GM13976 (cell line): ENCODE results near the gene ZEB2.

Experiments used
- DNase-seq: peaks from one replicate; pipeline ENCODE4 v3.0.0; 2012; ENCODE audit warnings: low spot score
- CTCF ChIP-seq: IDR thresholded peaks from 2 replicates; pipeline ENCODE4 v1.5.1; 2012; ENCODE audit warnings: borderline replicate concordance, mild to moderate bottlenecking; ENCODE audit not compliant: insufficient read depth; ENCODE audit errors: extremely low read depth, missing control alignments, control extremely low read depth
- in situ Hi-C: fragments of 300-500 bp; cut with MboI; formaldehyde crosslinking; loops from one replicate; pipeline ENCODE4 v1.12.0; 2022; ENCODE audit warnings: low sequenced_read_pairs, mixed read lengths, inconsistent platforms; ENCODE audit not compliant: unreplicated experiment

Gene ZEB2

GRCh38 chr2:144524118-144525009 lies 4.4 kb upstream of the ZEB2 start:
- TF ChIP-seq CTCF, result no peak
- no peak for DNase-seq
- in situ Hi-C loops, result no loop called here

- DNase-seq, result no peak
- no peak for TF ChIP-seq CTCF
- in situ Hi-C loops, result no loop called here
Measured at GRCh38 chr2:144523596-144524117, 3.7 kb upstream of the ZEB2 start.

GRCh38 chr2:144522897-144523595 lies 3.1 kb upstream of the ZEB2 start:
- TF ChIP-seq CTCF, result no peak
- in situ Hi-C loops, result no loop called here
- no peak for DNase-seq

- TF ChIP-seq CTCF, result no peak
- in situ Hi-C loops, result no loop called here
- DNase-seq, result no peak
Measured at GRCh38 chr2:144522176-144522896, 2.4 kb upstream of the ZEB2 start.

GRCh38 chr2:144521686-144522085 lies 1.8 kb upstream of the ZEB2 start:
- TF ChIP-seq CTCF, result no peak
- in situ Hi-C loops, result no loop called here
- no peak for DNase-seq
